T follicular helper cell (primary cell): ENCODE results near the gene ZNF577.
A peak's percentile ranks its signal among the peaks of the same experiment; 100 is the strongest.
"Not testable (repeated sequence)": the region's sequence is repeated elsewhere in the genome, so short reads cannot be mapped to it uniquely, and the experiment has no call there.

Experiments used
- DNase-seq: peaks from one replicate; pipeline ENCODE4 v3.0.0-alpha.2; 2020; ENCODE audit warnings: low read depth
- total RNA-seq, 2 experiments: gene quantifications; one replicate each; lab custom pipeline; 2026; lab: John Stamatoyannopoulos, UW

ZNF577 gene
- 7.6 to 15.1 reads per million in 2 experiments for total RNA-seq

DNA sequence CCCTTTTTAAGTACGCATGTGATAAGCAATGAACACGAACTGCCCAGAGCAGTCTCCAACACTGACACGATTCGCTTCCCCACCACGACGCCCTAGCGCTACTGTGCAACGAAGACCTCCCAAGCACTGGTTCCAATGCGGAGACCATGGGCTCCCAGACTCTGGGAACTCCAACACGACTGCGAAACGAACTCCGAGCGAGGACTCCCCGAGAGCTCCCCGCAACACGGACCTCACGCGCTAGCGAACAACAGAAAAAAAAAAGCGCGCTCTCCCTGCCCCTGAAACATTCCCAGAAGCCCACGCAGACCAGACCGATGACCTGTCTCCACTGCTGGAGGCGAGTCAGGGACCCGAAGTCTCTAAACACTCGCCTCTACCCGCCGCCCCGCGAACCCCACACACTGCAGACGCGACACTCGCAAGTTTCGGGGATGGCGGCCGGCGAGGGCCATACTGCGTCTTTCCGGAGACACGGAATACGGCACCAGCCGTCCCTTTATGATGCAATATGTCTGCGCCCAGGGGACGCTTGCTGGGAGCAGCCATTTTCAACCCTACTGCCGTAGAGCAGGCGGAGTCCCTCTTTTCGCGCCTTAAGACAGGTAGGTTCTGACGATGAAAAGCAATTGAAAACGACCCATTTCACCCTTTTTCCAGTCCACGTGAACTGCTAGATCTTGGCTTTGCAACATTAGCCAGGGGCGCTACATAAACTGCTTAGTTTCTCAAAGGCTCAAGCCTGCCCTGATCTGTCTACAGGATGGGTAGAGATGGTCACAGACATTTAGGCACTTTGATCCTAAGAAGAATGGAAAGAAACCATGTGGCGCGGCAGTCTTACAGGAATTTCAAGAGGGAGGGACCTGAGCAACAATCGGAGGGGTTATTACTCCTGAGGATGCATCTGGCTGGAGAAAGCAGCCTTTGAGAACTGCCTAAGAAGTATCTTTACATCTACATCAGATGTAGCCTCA is at the start of gene ZNF577:
TSS of gene ZNF577 (minus strand) at position 430 of the 977 bp plus-strand sequence. CDS start 7,569 bp downstream, outside the sequence.
- DNase-seq = peak; percentile 60

DNA sequence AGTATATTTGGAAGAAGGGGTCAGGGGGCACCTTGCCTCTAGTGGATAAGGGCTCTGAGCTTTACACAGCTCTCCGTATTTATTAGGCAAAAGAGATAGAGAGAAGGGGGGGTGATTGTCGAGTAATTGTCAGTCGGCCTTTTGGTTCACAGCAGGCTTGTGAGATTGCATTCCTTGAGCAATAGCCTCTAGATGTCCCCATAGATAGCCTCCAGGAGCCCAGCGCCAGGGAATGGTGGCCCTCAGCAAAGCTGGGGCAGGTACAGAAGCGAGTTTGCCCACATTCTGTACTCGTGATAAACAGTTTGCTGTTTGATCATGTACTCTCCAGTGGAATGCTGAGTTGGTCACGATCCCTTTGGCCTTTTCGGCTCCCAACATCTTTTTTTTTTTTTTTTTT is 44.2 kb upstream of the ZNF577 start:
- no peak for DNase-seq

DNA sequence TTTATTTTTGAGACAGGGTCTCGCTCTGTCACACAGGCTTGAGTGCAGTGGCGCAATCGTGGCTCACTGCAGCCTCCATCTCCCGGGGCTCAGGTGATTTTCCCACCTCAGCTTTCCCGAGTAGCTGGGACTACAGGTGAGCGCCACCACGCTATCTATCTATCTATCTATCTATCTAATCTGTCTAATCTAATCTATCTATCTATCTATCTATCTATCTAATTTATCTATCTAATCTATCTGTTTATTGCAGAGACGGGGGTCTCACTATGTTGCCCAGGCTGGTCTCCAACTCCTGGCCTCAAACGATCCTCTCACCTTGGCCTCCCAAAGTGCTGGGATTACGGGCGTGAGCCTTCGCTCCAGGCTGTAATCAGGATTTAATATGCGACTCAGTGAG is 40.1 kb upstream of the ZNF577 start:
- no peak for DNase-seq

DNA sequence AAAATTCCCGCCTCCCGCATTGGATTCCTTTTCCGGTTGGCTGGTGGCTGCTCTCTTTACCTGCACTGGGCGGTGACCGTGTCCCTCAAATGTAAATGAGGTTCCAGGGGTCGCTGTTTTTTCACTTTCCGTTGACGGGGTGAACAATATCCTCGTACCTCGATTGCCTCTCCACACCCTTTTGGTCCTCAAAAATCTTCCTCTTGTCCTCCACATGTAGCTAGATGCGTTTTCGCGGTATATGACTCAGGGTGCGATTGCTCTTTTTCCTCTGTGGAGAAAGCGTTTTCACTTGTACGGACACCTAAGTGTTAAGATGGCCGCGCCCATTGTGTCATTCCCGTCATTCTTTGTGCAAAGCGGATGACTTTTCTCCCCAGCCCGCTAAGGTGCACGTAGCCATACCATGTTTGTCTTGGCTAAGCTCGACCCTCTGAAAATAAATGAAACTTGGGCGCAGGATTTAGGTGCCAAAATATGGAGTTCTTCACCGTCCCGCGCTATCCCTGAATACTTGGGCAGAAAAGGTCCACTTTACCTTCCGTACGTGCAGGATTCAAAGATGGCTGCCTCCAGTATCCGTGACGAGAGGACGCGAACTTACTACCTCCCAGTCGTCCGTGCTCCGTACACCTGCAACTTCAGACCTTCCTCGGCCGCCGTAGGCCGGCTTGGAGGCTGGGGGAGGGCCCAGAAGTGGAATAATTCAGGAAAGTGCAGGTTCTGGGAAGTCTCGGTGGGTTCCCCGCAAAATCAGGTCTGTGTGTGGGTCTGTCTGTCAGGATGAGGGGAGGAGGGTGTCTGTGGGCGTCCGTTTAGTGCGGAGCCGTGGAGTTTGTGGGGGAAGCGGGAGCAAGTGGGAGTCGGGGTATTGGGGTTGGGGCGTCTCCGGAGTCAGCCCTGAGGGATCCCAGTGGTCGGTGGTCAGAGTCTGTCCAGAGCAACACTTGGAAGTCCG is 39.3 kb upstream of the ZNF577 start, which contains the start of gene ZNF613:
TSS of gene ZNF613 (plus strand) at position 689 of the 958 bp plus-strand sequence. CDS start 8,749 bp downstream, outside the sequence.
- peak; percentile 69 for DNase-seq

DNA sequence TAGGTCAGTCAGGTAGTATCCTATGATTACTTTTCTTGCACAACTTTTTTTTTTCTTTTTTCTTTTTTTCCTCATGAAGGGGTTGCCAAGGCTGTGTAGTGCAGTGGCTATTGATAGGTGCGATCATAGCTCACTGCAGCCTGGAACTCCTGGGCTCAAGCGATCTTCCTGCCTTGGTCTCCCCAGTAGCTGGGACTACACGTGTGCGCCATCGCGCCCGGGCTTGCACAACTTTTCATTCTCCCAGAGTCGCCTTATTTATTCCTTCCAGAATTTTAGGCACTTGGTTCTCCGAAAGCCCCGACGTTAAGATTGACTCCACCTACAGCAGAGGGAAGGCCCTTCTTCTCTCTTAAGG is 38.7 kb upstream of the ZNF577 start:
- no peak for DNase-seq

DNA sequence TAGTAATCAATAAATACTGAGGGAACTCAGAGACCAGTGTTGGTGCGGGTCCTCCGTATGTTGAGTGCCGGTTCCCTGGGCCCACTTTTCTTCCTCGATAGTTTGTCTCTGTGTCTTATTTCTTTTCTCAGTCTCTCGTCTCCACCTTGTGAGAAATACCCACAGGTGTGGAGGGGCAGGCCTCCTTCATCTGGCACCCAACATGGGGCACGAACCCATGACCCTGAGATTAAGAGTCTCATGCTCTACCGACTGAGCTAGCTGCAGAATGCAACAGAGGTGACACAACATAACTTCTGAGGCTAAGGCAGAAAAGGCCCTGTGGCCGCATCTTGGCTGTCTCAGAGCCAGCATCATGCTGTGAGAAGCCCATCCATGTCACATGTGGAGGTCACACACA is 34.2 kb upstream of the ZNF577 start:
- DNase-seq = no peak

DNA sequence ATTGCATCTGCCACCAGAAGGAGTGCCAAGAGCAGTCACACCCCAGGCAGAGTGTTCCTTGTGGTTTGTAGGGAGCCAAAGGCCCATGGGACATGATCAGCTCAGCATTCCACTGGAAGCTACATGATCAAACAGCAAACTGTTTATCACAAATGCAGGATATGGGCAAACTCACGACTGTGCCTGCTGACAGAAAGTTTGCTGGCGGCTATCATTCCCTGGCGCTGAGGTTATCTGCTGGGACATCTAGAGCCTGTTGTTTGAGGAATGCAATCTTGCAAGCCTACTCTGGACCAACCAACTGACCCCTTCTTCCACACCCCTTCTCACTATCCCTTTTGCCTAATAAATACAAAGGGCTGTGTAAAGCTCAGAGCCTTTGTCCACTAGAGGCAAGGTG is 31.9 kb upstream of the ZNF577 start:
- no peak for DNase-seq

DNA sequence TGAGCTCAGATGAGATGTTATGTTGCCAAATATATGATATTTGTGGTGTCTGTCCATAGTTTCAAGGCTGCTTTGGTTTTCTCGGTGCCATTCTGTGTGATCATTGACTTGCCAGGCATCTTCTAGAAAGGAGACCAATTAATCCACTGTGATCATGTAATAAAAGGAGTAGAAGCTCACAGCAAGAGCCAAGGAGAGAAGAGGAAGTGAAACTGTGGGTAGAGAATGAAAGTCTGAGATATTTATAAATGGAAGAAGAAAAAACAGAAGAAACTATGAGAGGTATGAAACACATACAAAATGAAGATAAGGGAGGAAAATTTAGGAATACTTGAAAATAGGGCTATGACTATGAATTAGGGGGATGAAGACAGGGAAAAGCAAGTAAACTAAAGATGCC is 28.4 kb upstream of the ZNF577 start:
- no peak for DNase-seq

DNA sequence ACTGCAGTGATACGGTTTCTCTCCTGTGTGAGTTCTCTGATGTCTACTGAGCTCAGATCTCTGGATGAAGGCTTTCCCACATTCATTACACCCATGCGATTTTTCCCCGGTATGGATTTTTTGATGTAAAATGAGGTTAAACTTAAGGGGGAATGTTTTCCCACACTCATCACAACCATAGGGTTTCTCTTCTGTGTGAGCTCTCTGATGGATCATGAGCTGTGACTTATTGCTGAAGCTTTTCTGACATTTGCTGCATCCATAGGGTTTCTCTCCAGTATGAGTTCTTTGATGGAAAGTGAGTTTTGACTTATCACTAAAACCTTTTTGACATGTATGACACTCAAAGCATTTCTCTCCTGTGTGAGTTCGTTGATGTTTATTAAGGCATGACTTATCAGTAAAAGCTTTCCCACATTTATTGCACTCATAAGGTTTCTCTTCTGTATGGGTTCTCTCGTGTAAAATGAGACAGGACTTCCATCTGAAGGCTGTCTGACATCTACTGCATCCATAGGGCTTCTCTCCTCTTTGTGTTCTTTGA is 27.6 kb upstream of the ZNF577 start:
- DNase-seq = no peak

DNA sequence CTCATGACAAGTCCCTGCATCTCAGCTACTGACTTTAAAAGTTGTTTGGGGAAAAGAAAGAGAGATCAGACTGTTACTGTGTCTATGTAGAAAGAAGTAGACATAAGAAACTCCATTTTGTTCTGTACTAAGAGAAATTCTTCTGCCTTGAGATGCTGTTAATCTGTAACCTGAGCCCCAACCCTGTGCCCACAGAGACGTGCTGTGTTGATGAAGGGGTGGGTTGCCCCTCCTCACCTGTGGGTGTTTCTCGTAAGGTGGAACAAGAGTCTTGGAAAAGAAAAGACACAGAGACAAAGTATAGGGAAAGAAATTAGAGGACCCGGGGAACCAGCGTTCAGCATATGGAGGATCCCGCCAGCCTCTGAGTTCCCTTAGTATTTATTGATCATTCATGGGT is 20.2 kb upstream of the ZNF577 start:
- DNase-seq = not testable (repeated sequence)

DNA sequence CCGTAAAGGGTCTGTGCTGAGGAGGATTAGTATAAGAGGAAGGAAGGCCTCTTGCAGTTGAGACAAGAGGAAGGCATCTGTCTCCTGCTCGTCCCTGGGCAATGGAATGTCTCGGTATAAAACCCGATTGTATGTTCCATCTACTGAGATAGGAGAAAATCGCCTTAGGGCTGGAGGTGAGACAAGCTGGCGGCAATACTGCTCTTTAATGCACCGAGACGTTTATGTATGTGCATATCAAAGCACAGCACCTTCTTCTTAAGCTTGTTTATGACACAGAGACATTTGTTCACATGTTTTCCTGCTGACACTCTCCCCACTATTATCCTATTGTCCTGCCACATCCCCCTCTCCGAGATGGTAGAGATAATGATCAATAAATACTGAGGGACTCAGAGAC is 18.4 kb upstream of the ZNF577 start:
- DNase-seq = not testable (repeated sequence)

DNA sequence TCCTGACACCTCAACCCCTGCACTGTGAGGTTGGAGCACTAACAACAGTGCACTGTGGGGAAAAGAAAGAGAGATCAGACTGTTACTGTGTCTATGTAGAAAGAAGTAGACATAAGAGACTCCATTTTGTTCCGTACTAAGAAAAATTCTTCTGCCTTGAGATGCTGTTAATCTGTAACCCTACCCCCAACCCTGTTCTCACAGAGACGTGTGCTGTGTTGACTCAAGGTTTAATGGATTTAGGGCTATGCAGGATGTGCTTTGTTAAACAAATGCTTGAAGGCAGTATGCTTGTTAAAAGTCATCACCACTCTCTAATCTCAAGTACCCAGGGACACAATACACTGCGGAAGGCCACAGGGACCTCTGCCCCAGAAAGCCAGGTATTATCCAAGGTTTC is 17.9 kb upstream of the ZNF577 start:
- not testable (repeated sequence) for DNase-seq

DNA sequence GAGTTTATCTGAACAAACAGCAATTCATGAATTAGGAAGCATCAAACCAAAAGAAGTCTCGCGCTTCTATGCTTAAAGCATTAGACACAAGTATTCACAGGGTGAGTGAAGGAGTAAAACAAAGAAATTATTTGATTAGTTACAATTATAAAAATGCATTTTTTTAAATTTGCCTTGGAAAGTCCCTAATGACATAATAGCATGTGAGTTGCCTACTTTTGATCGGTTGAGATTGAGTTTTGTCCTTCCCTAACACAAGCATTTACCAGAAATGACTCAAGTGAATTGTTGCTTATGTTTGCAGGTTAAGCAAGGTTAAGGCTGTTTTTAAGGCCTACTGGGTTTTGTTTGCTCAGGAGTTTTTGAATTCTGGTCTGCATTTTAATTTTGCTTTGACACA is 17.5 kb upstream of the ZNF577 start:
- no peak for DNase-seq

DNA sequence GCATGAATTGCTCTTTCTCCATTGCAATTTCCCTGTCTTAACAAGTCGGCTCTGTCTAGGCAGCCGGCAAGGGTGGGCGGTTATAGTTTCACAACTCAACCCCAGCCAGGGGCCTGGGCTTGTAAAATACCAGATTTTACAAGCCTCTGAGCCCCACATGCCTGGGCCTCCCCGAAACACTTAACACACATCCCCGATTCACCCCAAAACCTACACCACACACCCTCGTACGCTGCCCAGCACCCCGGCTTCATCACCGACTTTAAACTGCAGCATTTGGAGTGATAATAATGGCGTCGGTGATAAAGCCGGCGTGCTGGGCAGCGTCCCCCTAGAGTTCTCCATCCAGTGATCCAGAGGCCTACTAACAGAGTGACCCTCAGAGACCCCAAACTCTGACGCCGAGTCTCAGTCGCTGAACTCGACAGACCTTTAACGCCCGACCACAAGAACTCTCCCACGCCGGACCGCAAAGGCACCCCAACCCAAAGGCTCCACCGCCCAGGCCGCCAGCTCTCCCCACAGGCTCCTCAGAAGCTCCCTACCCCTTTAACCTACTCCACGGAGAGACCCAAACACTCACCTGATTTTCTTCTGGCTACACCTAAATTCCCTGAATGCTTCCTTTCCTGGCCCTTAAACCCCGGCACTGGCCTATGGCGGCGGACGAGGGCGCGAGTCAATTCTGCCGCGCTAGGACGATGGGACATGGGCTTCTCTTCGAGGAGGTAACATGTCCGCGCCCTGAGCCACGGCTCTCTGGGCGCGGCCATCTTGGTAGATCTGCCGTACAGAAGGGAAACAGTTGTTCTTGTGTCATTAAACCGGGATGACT is 16.8 kb upstream of the ZNF577 start, which contains the start of gene ZNF649:
TSS of gene ZNF649 (minus strand) at position 687 of the 835 bp plus-strand sequence. CDS start 4,910 bp downstream, outside the sequence.
- peak; percentile 57 for DNase-seq

DNA sequence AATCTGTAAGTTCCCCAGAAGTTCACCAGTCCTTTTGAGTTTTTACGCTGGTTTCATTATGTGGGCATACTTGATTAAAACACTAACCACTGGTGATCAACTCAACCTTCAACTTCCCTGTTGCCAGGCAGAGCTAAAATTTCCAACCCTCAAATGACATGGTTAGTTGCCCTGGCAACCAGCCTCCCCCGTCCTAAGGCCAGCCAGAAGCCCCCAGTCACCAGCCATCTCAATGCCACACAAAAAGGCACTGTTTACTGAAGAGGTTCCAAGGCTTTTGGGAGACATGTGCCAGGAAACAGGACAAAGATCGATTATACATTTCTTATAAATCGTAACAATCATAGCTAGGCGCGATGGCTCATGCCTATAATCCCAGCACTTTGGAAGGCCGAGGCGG is 15.4 kb upstream of the ZNF577 start:
- no peak for DNase-seq

DNA sequence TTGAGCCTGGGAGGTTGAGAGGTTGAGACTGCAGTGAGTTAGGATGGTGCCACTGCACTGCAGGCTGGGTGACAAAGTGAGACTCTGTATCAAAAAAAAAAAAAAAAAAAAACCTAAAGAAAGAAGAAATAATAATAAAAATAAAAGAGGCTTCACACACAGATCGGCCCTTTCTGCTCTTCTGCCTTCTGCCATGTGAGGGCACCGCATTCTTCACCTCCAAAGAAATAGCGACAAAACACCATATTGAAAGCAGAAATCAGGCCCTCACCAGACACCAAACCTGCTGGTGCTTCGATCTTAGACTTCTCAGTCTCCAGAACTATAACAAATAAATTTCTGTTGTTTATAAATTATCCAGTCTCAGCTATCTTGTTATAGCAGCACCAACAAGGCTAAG is 14.1 kb upstream of the ZNF577 start:
- no peak for DNase-seq

DNA sequence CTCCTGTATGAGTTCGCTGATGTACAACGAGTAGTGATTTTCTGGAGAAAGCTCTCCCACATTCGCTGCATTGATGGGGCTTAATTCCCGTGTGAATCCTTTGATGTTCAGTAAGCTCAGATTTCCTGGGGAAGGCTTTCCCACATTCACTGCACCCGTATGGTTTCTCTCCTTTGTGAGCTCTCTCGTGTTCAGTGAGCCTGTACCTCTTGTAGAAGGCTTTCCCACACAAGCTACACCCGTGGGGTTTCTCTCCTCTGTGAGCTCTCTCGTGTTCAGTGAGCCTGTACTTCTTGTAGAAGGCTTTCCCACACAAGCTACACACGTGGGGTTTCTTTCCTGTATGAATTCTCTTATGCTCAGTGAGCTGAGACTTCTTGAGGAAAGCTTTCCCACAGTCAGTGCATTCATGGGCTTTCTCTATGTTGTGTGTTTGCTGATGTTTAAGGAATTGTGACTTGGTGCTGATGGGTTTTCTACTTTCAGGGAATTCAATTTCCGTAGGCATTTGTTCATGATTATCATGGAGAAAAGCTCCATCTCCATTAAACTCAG is 3.5 kb upstream of the ZNF577 start:
- DNase-seq = no peak

DNA sequence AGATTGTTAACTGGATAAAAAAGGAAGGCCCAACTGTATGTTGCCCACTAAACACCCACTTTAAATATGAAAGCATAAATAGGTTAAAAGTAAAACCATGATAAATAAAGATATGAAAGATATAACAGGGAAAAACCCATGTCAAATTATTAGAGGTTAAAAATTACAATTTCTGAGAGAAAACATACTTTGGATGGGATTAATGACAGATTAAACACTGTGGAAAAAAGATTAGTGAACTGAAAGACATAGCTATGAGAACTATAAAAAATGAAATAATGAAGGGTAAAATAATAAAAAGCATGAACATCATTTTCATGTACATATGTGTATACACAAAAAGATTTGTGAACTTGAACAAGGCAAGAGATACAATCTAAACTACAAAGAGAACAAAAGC is 2.2 kb upstream of the ZNF577 start:
- DNase-seq = no peak

DNA sequence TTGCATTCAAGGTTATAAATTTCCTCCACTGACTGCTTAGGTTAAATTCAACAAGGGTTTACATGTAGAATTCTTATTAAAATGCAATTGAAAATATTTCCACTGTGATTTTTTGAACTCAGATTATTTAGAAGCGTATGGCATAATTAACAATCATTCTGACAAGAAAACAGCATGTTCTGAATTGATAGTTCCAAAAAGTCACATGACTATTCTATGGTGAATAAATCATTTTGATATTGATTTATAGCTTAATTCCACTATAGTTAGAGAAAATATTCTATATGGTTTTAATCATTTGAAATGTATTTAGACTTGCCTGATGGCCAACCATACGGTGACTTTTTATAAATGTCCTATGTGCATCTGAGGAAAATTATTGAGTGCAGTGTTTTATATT is 3.0 kb downstream of the ZNF577 start:
- no peak for DNase-seq

DNA sequence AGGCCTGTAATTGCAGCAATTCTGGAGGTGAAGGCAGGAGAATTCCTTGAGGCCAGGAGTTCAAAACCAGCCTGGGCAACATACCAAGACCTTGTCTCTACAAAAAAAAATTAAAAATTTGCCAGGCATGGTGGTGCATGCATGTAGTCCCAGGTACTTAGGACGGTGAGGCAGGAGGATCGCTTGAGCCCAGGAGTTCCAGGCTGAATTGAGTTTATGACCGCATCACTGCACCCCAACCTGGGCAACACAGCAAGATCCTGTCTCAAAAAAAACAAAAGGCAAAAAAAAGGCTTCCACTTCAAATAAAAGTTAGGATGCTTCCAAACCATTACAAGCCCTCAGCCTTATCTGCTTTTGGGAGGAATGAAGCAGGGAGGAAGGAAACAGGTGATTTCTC is 5.2 kb downstream of the ZNF577 start:
- DNase-seq = no peak

DNA sequence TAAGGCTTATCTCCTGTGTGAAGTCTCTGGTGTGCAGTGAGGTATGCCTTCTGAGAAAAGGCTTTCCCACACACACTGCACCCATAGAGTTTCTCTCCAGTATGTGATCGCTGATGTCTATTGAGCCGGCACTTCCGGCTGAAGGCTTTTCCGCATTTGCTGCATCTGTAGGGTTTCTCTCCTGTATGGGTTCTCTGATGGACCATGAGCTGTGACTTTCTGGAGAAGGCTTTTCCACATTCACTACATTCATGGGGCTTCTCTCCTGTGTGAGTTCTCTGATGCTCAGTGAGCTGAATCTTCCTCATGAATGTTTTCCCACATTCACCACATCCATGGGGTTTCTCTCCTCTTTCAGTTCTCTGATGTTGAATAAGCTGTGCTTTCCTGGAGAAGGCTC is 14.7 kb downstream of the ZNF577 start:
- no peak for DNase-seq
